K562 (cell line): ENCODE data around the gene DAZAP1. TPM values are rescaled to one million over a fixed set of nuclear protein-coding genes. Genes with fewer than 3 reads are reported as not detected.

Experiments
- CBX5 ChIP-seq: IDR thresholded peaks from 2 replicates; pipeline ENCODE4 v1.6.1; 2014; ENCODE audit warnings: low read depth, borderline replicate concordance
- FOXK2 ChIP-seq, 2 experiments: fragments of 450-650 bp; IDR thresholded peaks in 1 of 2; conservative IDR thresholded peaks in 1 of 2; 2 replicates each; pipeline ENCODE4 v1.6.1; 2016; ENCODE audit warnings: low read depth in 2 of 2, mild to moderate bottlenecking in 1 of 2
- FOXO4 ChIP-seq: fragments of 450-650 bp; formaldehyde crosslinking; IDR thresholded peaks from 2 replicates; pipeline ENCODE4 v1.4.0; 2020; ENCODE audit warnings: mild to moderate bottlenecking, moderate library complexity
- GATAD2A ChIP-seq: fragments of 450-650 bp; IDR thresholded peaks from 2 replicates; pipeline ENCODE4 v1.6.1; 2017
- GTF2B ChIP-seq: IDR thresholded peaks from 2 replicates; pipeline ENCODE4 v1.6.1; 2011; ENCODE audit not compliant: insufficient read length; ENCODE audit errors: extremely low read depth
- MBD1 ChIP-seq: fragments of 250-450 bp; sonication (Bioruptor Pico); IDR thresholded peaks from 2 replicates; pipeline ENCODE4 v1.8.0; 2022; ENCODE audit warnings: inconsistent platforms
- POLR2A ChIP-seq: fragments of 450-650 bp; conservative IDR thresholded peaks from 2 replicates; pipeline ENCODE4 v1.6.1; 2016
- SFPQ ChIP-seq: fragments of 200-400 bp; formaldehyde crosslinking; IDR thresholded peaks from 2 replicates; pipeline ENCODE4 v1.6.1; 2017; ENCODE audit warnings: mild to moderate bottlenecking, low read depth, low read length, moderate library complexity
- SMARCB1 ChIP-seq: IDR thresholded peaks from 2 replicates; pipeline ENCODE4 v1.6.1; 2011; ENCODE audit warnings: improper control_type of control experiment, low read depth; ENCODE audit not compliant: insufficient read length
- ZNF280A ChIP-seq: fragments of 450-650 bp; IDR thresholded peaks from 2 replicates; pipeline ENCODE4 v1.6.1; 2018; ENCODE audit warnings: mild to moderate bottlenecking, low read depth; ENCODE audit not compliant: partially characterized antibody
- ZNF609 ChIP-seq: sonication (generic); formaldehyde crosslinking; IDR thresholded peaks from 2 replicates; pipeline ENCODE4 v1.8.1; 2023; ENCODE audit warnings: missing genetic modification reagents, mild to moderate bottlenecking, borderline replicate concordance
- ZNF707 ChIP-seq: fragments of 250-450 bp; sonication (Bioruptor Pico); conservative IDR thresholded peaks from 2 replicates; pipeline ENCODE4 v1.8.0; 2022; ENCODE audit warnings: inconsistent platforms, mild to moderate bottlenecking, moderate library complexity
- polyA plus RNA-seq, 8 experiments: library from polyadenylated mRNA; depleted of rRNA in 4 of 8; stranded (reverse) in 5 of 8; unstranded in 3 of 8; fragments of >200 nt; fragmentation: Nextera tagmentation in 2 of 8; fragmentation: Illumina TruSeq in 1 of 8; extraction: Ambion mirVana in 2 of 8; extraction: Trizol in 1 of 8; gene quantifications; 2 replicates each; pipeline versions ENCODE4 v1.2.1 to v1.2.3, GENCODE V29; 2011 to 2014; ENCODE audit warnings: inconsistent platforms in 1 of 8, missing spikeins in 1 of 8
- total RNA-seq, 7 experiments: library from RNA; depleted of rRNA in 6 of 7; stranded (reverse); fragments of >200 nt in 6 of 7; fragmentation: Illumina TruSeq in 2 of 7; extraction: Trizol in 2 of 7; gene quantifications; 2 replicates each; pipeline versions ENCODE4 v1.2.1 to v1.2.3, GENCODE V29; 2011 to 2021; ENCODE audit warnings: low replicate concordance in 1 of 7

Gene DAZAP1
- total and polyA plus RNA-seq, 9 of the 15 experiments (the other 6 are each of a cell fraction or from before 2014, with no cell fraction given) = 10.8 to 289 (median 142) TPM

GRCh38 chr19:1438035-1438932 lies 30.9 kb downstream of the DAZAP1 start, which contains the start of gene RPS15 (continued):
- TF ChIP-seq MBD1 (no peak), GATAD2A (peak; percentile 39; the same call in 1 of the 2 replicates), ZNF609 (CRISPR knock-in tag) (peak; percentile 75; the same call in 1 of the 2 replicates), GTF2B (peak; percentile 30), ZNF280A (no peak), SMARCB1 (no peak), FOXO4 (CRISPR knock-in tag) (no peak), SFPQ (no peak), CBX5 (0 out of 2 replicates have a peak, but pooled peaks have one; percentile 15), POLR2A (peak; percentile 99), ZNF707 (CRISPR knock-in tag) (no peak), FOXK2 (conservative IDR thresholded peaks at IDR 0.05 in 1 of 2, IDR thresholded peaks at IDR 0.05 in 1 of 2; ENCODE audit: low read depth in 2 of 2) (peak; percentile 66 to 78)
